Gastrocnemius medialis (tissue), 4 donors: ENCODE measurements around the gene IZUMO3. TPM values are rescaled to one million over a fixed set of nuclear protein-coding genes. Genes with fewer than 3 reads are reported as not detected.

Experiments
- ATAC-seq, 2 donors: fragments of 150-250 bp; one replicate each; pipeline ENCODE4 v1.9.1; 2016
- DNase-seq, 2 donors: peaks; one replicate each; pipeline ENCODE4 v3.0.0-alpha.2; 2019
- H3K27ac ChIP-seq, 4 donors: fragments of 200-600 bp; sonication (generic); 1 replicate in 1 of 4; 2 replicates in 3 of 4; pipeline ENCODE4 v1.5.1; 2016 to 2018; ENCODE audit warnings: mild to moderate bottlenecking in 2 of 4, moderate library complexity in 1 of 4
- H3K27me3 ChIP-seq, 3 donors: fragments of 200-600 bp; sonication (generic) in 2 of 3; 1 replicate in 1 of 3; 2 replicates in 2 of 3; pipeline versions ENCODE4 v1.5.1 to v1.6.0; 2016 to 2019; ENCODE audit warnings: mild to moderate bottlenecking in 1 of 3, moderate library complexity in 1 of 3
- H3K36me3 ChIP-seq, 2 donors: fragments of 200-600 bp; sonication (generic) in 1 of 2; one replicate each; pipeline ENCODE4 v1.5.1; 2017 to 2018
- H3K4me1 ChIP-seq, 2 donors: fragments of 200-600 bp; sonication (generic) in 1 of 2; one replicate each; pipeline ENCODE4 v1.5.1; 2016 to 2017; ENCODE audit warnings: mild to moderate bottlenecking in 2 of 2
- H3K4me3 ChIP-seq, 4 donors: fragments of 200-600 bp; sonication (generic) in 3 of 4; 1 replicate in 1 of 4; 2 replicates in 3 of 4; pipeline ENCODE4 v1.5.1; 2016 to 2019; ENCODE audit warnings: mild to moderate bottlenecking in 2 of 4
- H3K9me3 ChIP-seq, 3 donors: fragments of 200-600 bp; sonication (generic) in 2 of 3; 1 replicate in 1 of 3; 2 replicates in 2 of 3; pipeline ENCODE4 v1.5.1; 2016 to 2019
- CTCF ChIP-seq, 5 experiments: fragments of 450-650 bp in 3 of 5; fragments of 200-600 bp in 2 of 5; sonication (generic) in 2 of 5; IDR thresholded peaks in 4 of 5; conservative IDR thresholded peaks in 1 of 5; 1 replicate in 4 of 5; 2 replicates in 1 of 5; pipeline ENCODE4 v1.5.1; 2016 to 2019; ENCODE audit warnings: antibody characterized with exemption in 5 of 5, mild to moderate bottlenecking in 3 of 5, moderate library complexity in 3 of 5
- POLR2A ChIP-seq, 2 donors: fragments of 450-650 bp; IDR thresholded peaks; one replicate each; pipeline ENCODE4 v1.6.1; 2017; ENCODE audit warnings: antibody characterized with exemption in 2 of 2, mild to moderate bottlenecking in 2 of 2, moderate library complexity in 2 of 2
- in situ Hi-C, 4 donors: fragments of 200-750 bp; cut with MboI; loops; one replicate each; pipeline versions ENCODE4 v1.15.0 to v1.8.0; 2017; ENCODE audit warnings: low sequenced_read_pairs in 4 of 4
- intact Hi-C: fragments of 100-400 bp; cut with DNase I; formaldehyde crosslinking; loops from one replicate; pipeline ENCODE4 v1.15.1; 2023; ENCODE audit warnings: low total_unique reads
- total RNA-seq, 4 donors: library from RNA; depleted of rRNA; stranded (reverse); fragments of >200 nt; gene quantifications; one replicate each; pipeline versions ENCODE4 v1.1.0 to v1.2.3, GENCODE V29; 2016

Gene IZUMO3
- total RNA-seq, 4 donors from 2014 or later, result not detected

GRCh38 chr9:24504521-24504920, 41.2 kb downstream of the IZUMO3 start:
- TF ChIP-seq POLR2A (IDR thresholded peaks at IDR 0.05), result no peak
- TF ChIP-seq CTCF (IDR thresholded peaks at IDR 0.05 in 4 of 5, conservative IDR thresholded peaks at IDR 0.05 in 1 of 5), result no peak
- Histone ChIP-seq H3K27ac (no peak overlapping the region), H3K36me3 (no peaks in the 10 kb centered on the region), H3K4me1 (no peaks in the 10 kb centered on the region), H3K4me3 (no peak overlapping the region), H3K9me3 (no peaks in the 10 kb centered on the region), H3K27me3 (no peaks in the 10 kb centered on the region)
- in situ Hi-C loops, result no loop called here
- no peak for DNase-seq
- intact Hi-C loops, result no loop called here
- ATAC-seq, result no peak

- Histone ChIP-seq H3K36me3 (no peaks in the 10 kb centered on the region), H3K4me1 (no peaks in the 10 kb centered on the region), H3K27ac (no peak overlapping the region), H3K9me3 (no peaks in the 10 kb centered on the region), H3K4me3 (no peak overlapping the region), H3K27me3 (no peaks in the 10 kb centered on the region)
- no peak for DNase-seq
- TF ChIP-seq POLR2A (IDR thresholded peaks at IDR 0.05) (no peak), CTCF (IDR thresholded peaks at IDR 0.05 in 4 of 5, conservative IDR thresholded peaks at IDR 0.05 in 1 of 5) (no peak)
- no peak for ATAC-seq
- in situ Hi-C loops (no loop called here), intact Hi-C loops (no loop called here)
Observed at GRCh38 chr9:24502206-24502937, 43.3 kb downstream of the IZUMO3 start.

GRCh38 chr9:24500761-24501160, 44.9 kb downstream of the IZUMO3 start:
- in situ Hi-C loops, result no loop called here
- ATAC-seq, result no peak
- no peak for TF ChIP-seq CTCF (IDR thresholded peaks at IDR 0.05 in 4 of 5, conservative IDR thresholded peaks at IDR 0.05 in 1 of 5)
- no peak for TF ChIP-seq POLR2A (IDR thresholded peaks at IDR 0.05)
- Histone ChIP-seq H3K27ac (no peak overlapping the region), H3K4me1 (no peaks in the 10 kb centered on the region), H3K27me3 (no peaks in the 10 kb centered on the region), H3K36me3 (no peaks in the 10 kb centered on the region), H3K4me3 (no peak overlapping the region), H3K9me3 (no peaks in the 10 kb centered on the region)
- intact Hi-C loops, result no loop called here
- no peak for DNase-seq

- H3K36me3 ChIP-seq, result no peaks in the 10 kb centered on the region
- H3K27me3 ChIP-seq, result no peaks in the 10 kb centered on the region
- no peak for TF ChIP-seq POLR2A (IDR thresholded peaks at IDR 0.05)
- TF ChIP-seq CTCF (IDR thresholded peaks at IDR 0.05 in 4 of 5, conservative IDR thresholded peaks at IDR 0.05 in 1 of 5), result no peak
- in situ Hi-C loops (loop anchor here in 1 of 4 donors (25.0 kb wide), 1 partner anchor 89 kb away; no protein-coding TSS in a partner anchor), intact Hi-C loops (no loop called here)
- ATAC-seq (no peak), DNase-seq (no peak)
- no peaks in the 10 kb centered on the region for H3K9me3 ChIP-seq
- no peaks in the 10 kb centered on the region for H3K4me1 ChIP-seq
- H3K4me3 ChIP-seq, result no peak overlapping the region
- no peak overlapping the region for H3K27ac ChIP-seq
Observed at GRCh38 chr9:24498632-24499031, 47.1 kb downstream of the IZUMO3 start.
